NCI-H146 treated with DMSO at 0.1 percent for 48 hours (cell line): ENCODE data around the gene C1QTNF3.

Source experiments
- DNase-seq: peaks from one replicate; lab custom pipeline; 2025; ENCODE audit not compliant: unreplicated experiment; lab: John Stamatoyannopoulos, UW

The C1QTNF3 gene

GRCh38 chr5:34022121-34022705, 20.8 kb downstream of the C1QTNF3 start:
- no peak for DNase-seq

GRCh38 chr5:34021334-34021733, 21.7 kb downstream of the C1QTNF3 start:
- DNase-seq = no peak

- DNase-seq = no peak
Observed at GRCh38 chr5:34020726-34021125, 22.3 kb downstream of the C1QTNF3 start.

GRCh38 chr5:34017254-34017653, 25.8 kb downstream of the C1QTNF3 start:
- DNase-seq = no peak

- no peak for DNase-seq
Observed at GRCh38 chr5:34016750-34017149, 26.3 kb downstream of the C1QTNF3 start.

GRCh38 chr5:34016222-34016621, 26.8 kb downstream of the C1QTNF3 start:
- DNase-seq = no peak

GRCh38 chr5:34015120-34015822, 27.7 kb downstream of the C1QTNF3 start:
- no peak for DNase-seq

GRCh38 chr5:34014626-34015025, 28.4 kb downstream of the C1QTNF3 start:
- no peak for DNase-seq

GRCh38 chr5:34013547-34013946, 29.5 kb downstream of the C1QTNF3 start:
- DNase-seq = no peak

GRCh38 chr5:34012791-34013190, 30.2 kb downstream of the C1QTNF3 start:
- DNase-seq = no peak

GRCh38 chr5:34011536-34011935, 31.5 kb downstream of the C1QTNF3 start:
- DNase-seq = no peak

GRCh38 chr5:34010146-34010545, 32.9 kb downstream of the C1QTNF3 start:
- peak; percentile 66 for DNase-seq

- no peak for DNase-seq
Observed at GRCh38 chr5:34009610-34010009, 33.4 kb downstream of the C1QTNF3 start.

GRCh38 chr5:34008802-34009201, 34.2 kb downstream of the C1QTNF3 start:
- no peak for DNase-seq

GRCh38 chr5:34007621-34008600, 35.1 kb downstream of the C1QTNF3 start, which contains the start of gene AMACR:
Gene AMACR, minus strand, starts transcription at chr5:34008050. Its CDS starts 31 bp downstream, at chr5:34008019.
- DNase-seq = peak; percentile 89

- DNase-seq = no peak
Observed at GRCh38 chr5:34007201-34007620, 35.8 kb downstream of the C1QTNF3 start.

GRCh38 chr5:34005681-34006080, 37.3 kb downstream of the C1QTNF3 start:
- DNase-seq = no peak

GRCh38 chr5:34005211-34005610, 37.8 kb downstream of the C1QTNF3 start:
- no peak for DNase-seq

GRCh38 chr5:34003941-34004340, 39.1 kb downstream of the C1QTNF3 start:
- no peak for DNase-seq

- no peak for DNase-seq
Observed at GRCh38 chr5:34002629-34003328, 40.2 kb downstream of the C1QTNF3 start.
